Measurements from ENCODE around the gene DDX24.

GRCh38 chr14:94120667-94121340, 39.8 kb upstream of the DDX24 start:
- TF ChIP-seq, protein P1, sequence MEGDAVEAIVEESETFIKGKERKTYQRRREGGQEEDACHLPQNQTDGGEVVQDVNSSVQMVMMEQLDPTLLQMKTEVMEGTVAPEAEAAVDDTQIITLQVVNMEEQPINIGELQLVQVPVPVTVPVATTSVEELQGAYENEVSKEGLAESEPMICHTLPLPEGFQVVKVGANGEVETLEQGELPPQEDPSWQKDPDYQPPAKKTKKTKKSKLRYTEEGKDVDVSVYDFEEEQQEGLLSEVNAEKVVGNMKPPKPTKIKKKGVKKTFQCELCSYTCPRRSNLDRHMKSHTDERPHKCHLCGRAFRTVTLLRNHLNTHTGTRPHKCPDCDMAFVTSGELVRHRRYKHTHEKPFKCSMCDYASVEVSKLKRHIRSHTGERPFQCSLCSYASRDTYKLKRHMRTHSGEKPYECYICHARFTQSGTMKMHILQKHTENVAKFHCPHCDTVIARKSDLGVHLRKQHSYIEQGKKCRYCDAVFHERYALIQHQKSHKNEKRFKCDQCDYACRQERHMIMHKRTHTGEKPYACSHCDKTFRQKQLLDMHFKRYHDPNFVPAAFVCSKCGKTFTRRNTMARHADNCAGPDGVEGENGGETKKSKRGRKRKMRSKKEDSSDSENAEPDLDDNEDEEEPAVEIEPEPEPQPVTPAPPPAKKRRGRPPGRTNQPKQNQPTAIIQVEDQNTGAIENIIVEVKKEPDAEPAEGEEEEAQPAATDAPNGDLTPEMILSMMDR (IDR thresholded peaks at IDR 0.05), result no peak
- TF ChIP-seq POLR2A (IDR thresholded peaks at IDR 0.05), result no peak

Data from body of pancreas (tissue), 4 donors.